ENCODE results near the gene CCDC112. TPM values are rescaled to one million over a fixed set of nuclear protein-coding genes. Genes with fewer than 3 reads are reported as not detected.

Gene CCDC112
- total and polyA plus RNA-seq, 2 donors (not counting 3 experiments of a cell fraction or from before 2014, with no cell fraction given) = 2.4 to 9.6 TPM

DNA sequence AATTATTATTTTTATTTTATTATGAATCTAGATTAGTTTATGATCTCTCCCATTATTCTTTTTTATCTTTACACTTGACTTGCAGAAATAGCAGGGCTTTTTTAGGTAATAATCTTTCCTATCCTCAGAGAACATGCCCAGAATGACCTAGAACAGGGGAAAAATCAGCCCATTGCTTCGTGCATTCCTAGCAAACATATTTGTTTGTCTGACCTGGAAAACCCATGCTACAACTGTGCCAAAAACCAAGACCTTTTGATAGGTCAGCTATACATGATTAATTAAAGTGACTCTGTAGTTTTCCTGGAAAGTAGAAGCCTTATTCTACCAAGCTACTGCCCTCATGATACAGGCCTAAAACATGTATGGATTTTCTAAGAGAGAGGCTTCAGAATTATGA is 24.1 kb upstream of the CCDC112 start:
- no peak overlapping the region for H3K4me3 ChIP-seq (replicated peaks in 1 of 3; ENCODE audit: insufficient read depth in 1 of 3, low read depth in 1 of 3, low read length in 3 of 3)
- intact Hi-C loops (cut with micrococcal nuclease) = no loop called here
- H3K4me1 ChIP-seq (ENCODE audit: control insufficient read depth, extremely low read depth, insufficient read depth, low read length) = no peaks in the 10 kb centered on the region
- H3K9ac ChIP-seq (replicated peaks; ENCODE audit: extremely low read depth, insufficient read depth, low read length) = no peak overlapping the region
- no peaks in the 10 kb centered on the region for H4K20me1 ChIP-seq (replicated peaks; ENCODE audit: control insufficient read depth, extremely low read depth, insufficient read depth, low read length)
- FAIRE-seq (no peak), DNase-seq (ENCODE audit: low read depth, low spot score) (no peak)
- POLR2A ChIA-PET = no interaction called here
- H3K79me2 ChIP-seq (ENCODE audit: control insufficient read depth, insufficient read depth, low read length) = no peaks in the 10 kb centered on the region
- H3K27ac ChIP-seq (ENCODE audit: insufficient read depth, low read depth, low read length) = no peak overlapping the region
- no peaks in the 10 kb centered on the region for H3K9me3 ChIP-seq (replicated peaks; ENCODE audit: control insufficient read depth, insufficient read depth, low read length)
- no peaks in the 10 kb centered on the region for H3K27me3 ChIP-seq (ENCODE audit: control insufficient read depth in 2 of 2, insufficient read depth in 2 of 2, low read length in 2 of 2)
- no peaks in the 10 kb centered on the region for H3K36me3 ChIP-seq (ENCODE audit: control insufficient read depth in 2 of 2, extremely low read depth in 1 of 2, insufficient read depth in 2 of 2, low read length in 2 of 2)
- H3K4me2 ChIP-seq (ENCODE audit: insufficient read depth, low read length) = no peak overlapping the region
- CTCF ChIA-PET = interaction anchor here (1.1 to 1.4 kb wide), 2 partner anchors 11 to 254 kb away, joined by 3 to 4 read pairs; no protein-coding TSS in a partner anchor
- no peak for TF ChIP-seq MAX (IDR thresholded peaks at IDR 0.05; ENCODE audit: insufficient read depth, insufficient read length)
- TF ChIP-seq FOS (IDR thresholded peaks at IDR 0.05; ENCODE audit: borderline replicate concordance, insufficient read depth, low read length) = no peak
- TF ChIP-seq GATA2 (IDR thresholded peaks at IDR 0.05; ENCODE audit: insufficient read depth, insufficient read length, low read depth, low read length) = no peak
- no peak for TF ChIP-seq EZH2 (IDR thresholded peaks at IDR 0.05; ENCODE audit: borderline replicate concordance, low read depth, low read length, severe bottlenecking)
- dilution Hi-C loops (cut with MboI; ENCODE audit: extremely low pct_ligation_motif_present, low sequenced_read_pairs) = loop anchor here (25.0 kb wide), 1 partner anchor 217 kb away; the partner anchor contains the start of gene FEM1C
- no peak overlapping the region for H2AFZ ChIP-seq (ENCODE audit: low read depth, low read length)
- no TSS peak for BruUV-seq (replicated peaks)
- H3K9me1 ChIP-seq (replicated peaks; ENCODE audit: control insufficient read depth, extremely low read depth, insufficient read depth, low read length) = no peaks in the 10 kb centered on the region

DNA sequence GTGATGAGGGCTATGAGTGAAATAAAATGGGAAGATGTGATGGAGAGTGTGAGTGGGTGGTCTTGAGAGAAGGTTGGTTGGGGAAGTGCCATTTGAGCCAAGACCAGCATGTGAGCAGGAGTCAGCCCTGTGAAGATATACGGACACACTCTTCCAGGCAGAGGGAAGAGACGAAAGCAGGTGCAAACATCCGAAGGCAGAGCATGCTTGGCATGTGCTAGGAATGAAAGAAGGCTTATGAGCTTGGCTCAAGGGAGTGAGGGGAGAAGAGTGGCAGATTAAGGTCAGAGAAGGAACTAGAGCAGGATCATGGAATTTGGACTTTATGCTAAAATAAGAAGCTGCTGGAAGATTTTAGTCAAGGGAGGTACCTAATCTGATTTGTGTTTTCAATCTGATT is 23.6 kb upstream of the CCDC112 start:
- no peak for FAIRE-seq
- Histone ChIP-seq H3K27me3 (ENCODE audit: control insufficient read depth in 2 of 2, insufficient read depth in 2 of 2, low read length in 2 of 2) (no peaks in the 10 kb centered on the region), H3K27ac (ENCODE audit: insufficient read depth, low read depth, low read length) (no peak overlapping the region), H3K4me1 (ENCODE audit: control insufficient read depth, extremely low read depth, insufficient read depth, low read length) (no peaks in the 10 kb centered on the region), H3K79me2 (ENCODE audit: control insufficient read depth, insufficient read depth, low read length) (no peaks in the 10 kb centered on the region), H3K4me2 (ENCODE audit: insufficient read depth, low read length) (no peak overlapping the region), H3K4me3 (replicated peaks in 1 of 3; ENCODE audit: insufficient read depth in 1 of 3, low read depth in 1 of 3, low read length in 3 of 3) (no peak overlapping the region), H3K36me3 (ENCODE audit: control insufficient read depth in 2 of 2, extremely low read depth in 1 of 2, insufficient read depth in 2 of 2, low read length in 2 of 2) (no peaks in the 10 kb centered on the region), H3K9me3 (replicated peaks; ENCODE audit: control insufficient read depth, insufficient read depth, low read length) (no peaks in the 10 kb centered on the region), H3K9me1 (replicated peaks; ENCODE audit: control insufficient read depth, extremely low read depth, insufficient read depth, low read length) (no peaks in the 10 kb centered on the region), H4K20me1 (replicated peaks; ENCODE audit: control insufficient read depth, extremely low read depth, insufficient read depth, low read length) (no peaks in the 10 kb centered on the region), H3K9ac (replicated peaks; ENCODE audit: extremely low read depth, insufficient read depth, low read length) (no peak overlapping the region), H2AFZ (ENCODE audit: low read depth, low read length) (no peak overlapping the region)
- ChIA-PET POLR2A (no interaction called here), CTCF (interaction anchor here (1.1 to 1.4 kb wide), 3 partner anchors 10 to 268 kb away, joined by 3 to 4 read pairs (median 3); no protein-coding TSS in a partner anchor)
- DNase-seq (ENCODE audit: low read depth, low spot score) = no peak
- no peak for TF ChIP-seq POLR2A (IDR thresholded peaks at IDR 0.05; ENCODE audit: low read depth, low read length)
- TF ChIP-seq FOS (IDR thresholded peaks at IDR 0.05; ENCODE audit: borderline replicate concordance, insufficient read depth, low read length) = no peak
- no peak for TF ChIP-seq EZH2 (IDR thresholded peaks at IDR 0.05; ENCODE audit: borderline replicate concordance, low read depth, low read length, severe bottlenecking)
- TF ChIP-seq MAX (IDR thresholded peaks at IDR 0.05; ENCODE audit: insufficient read depth, insufficient read length) = no peak
- TF ChIP-seq MYC (IDR thresholded peaks at IDR 0.05; ENCODE audit: low read depth, low read length) = no peak
- TF ChIP-seq POLR2AphosphoS5 (IDR thresholded peaks at IDR 0.05; ENCODE audit: insufficient read depth, low read depth, low read length) = no peak
- no peak for TF ChIP-seq CTCF (IDR thresholded peaks at IDR 0.05; ENCODE audit: extremely low read depth in 1 of 2, insufficient read depth in 1 of 2, low read depth in 1 of 2, low read length in 2 of 2)
- TF ChIP-seq JUN (IDR thresholded peaks at IDR 0.05; ENCODE audit: borderline replicate concordance, insufficient read depth, insufficient read length, low read depth) = no peak
- TF ChIP-seq GATA2 (IDR thresholded peaks at IDR 0.05; ENCODE audit: insufficient read depth, insufficient read length, low read depth, low read length) = no peak
- intact Hi-C loops (cut with micrococcal nuclease) = no loop called here
- dilution Hi-C loops (cut with MboI; ENCODE audit: extremely low pct_ligation_motif_present, low sequenced_read_pairs) = loop anchor here (25.0 kb wide), 1 partner anchor 217 kb away; the partner anchor contains the start of gene FEM1C
- no TSS peak for BruUV-seq (replicated peaks)

Data from endothelial cell of umbilical vein (primary cell).